RPMI7951 (cell line): Measurements from ENCODE around the gene ST6GALNAC6. TPM values are rescaled to one million over a fixed set of nuclear protein-coding genes. Genes with fewer than 3 reads are reported as not detected.
"Not testable (repeated sequence)": the region's sequence is repeated elsewhere in the genome, so short reads cannot be mapped to it uniquely, and the experiment has no call there.

ENCODE experiments used
- DNase-seq: peaks from one replicate; pipeline ENCODE4 v3.0.0-alpha.2; 2012; ENCODE audit warnings: low read depth
- total RNA-seq: library from RNA; depleted of rRNA; stranded (reverse); fragments of >200 nt; shearing (Covaris generic); gene quantifications from 2 replicates; pipeline ENCODE4 v1.2.3, GENCODE V29; 2014

Gene ST6GALNAC6
- total RNA-seq, 1 experiment from 2014 or later, result 15.7 TPM

DNA sequence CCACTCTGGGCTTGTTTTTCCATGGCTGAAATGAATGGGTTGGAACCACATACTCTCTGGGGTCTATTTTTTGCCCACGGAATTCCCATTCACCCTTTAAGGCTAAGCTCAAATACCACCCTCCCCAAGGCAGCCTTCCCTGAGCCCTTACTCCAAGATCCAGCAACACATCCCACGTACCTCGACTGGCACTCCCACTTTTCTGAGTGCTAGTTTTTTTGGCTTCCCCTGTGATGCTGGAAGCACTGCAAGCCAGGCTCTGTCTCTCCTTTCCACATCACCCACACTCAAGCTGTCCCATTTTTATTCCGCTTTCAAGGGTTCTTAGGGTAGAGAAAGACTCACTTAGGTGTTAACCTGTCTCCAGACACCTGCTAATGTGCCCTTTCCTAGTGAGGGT is 6.0 kb downstream of the ST6GALNAC6 start:
- no peak for DNase-seq

DNA sequence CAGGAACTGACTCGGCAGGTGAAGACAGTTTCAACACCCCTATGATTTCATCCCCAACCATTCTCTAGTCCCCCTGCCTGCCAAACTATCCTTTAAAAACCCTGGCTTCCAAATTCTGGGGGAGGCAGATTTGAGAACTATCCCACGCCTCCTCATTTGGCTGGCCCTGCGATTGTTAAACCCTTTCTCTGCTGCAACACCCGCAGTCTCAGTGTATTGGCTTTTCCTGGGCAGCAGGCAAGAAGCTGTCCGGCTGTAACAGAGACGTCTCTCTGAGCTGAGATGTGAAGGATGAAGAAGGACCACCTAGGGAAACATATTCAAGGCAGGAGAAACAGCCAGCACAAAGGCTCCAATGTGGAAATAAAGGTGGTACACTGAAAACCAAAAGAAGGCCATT is 6.6 kb downstream of the ST6GALNAC6 start:
- no peak for DNase-seq

DNA sequence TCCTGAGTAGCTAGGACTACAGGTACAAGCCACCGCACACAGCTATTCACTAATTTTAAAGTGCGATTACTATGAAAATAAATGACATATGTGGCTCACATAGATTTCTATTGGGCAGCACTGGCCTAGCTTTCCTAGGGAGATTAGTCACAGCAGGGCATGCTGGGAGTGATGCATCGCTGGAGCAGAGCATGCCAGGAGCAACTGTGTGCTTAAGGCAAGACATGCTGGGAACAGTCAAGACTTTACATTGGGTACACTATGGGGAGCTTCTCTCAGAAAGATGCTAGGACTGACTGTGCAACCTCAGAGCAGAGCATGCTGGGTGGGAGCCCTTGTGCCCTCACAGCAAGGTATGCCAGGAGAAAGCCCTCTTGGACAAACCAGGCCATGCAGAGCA is 9.3 kb downstream of the ST6GALNAC6 start:
- no peak for DNase-seq

DNA sequence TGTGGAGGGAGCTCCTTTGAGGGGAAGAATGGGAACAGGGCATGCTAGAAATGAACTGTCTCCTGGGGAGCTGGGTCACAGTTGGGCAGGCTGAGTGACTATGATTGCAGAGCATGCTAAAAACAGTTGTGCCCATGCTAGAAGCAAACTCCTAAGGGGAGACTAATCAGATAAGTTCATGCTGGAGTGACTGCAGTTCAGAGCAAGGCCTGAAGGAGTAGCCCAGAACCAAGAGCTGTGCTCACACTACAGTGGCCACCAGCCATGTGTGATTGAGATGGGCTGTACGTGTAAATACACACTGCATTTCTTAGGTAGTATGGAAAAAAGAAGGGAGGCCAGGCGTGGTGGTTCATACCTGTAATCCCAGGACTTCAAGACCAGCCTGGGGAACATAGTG is 11.6 kb downstream of the ST6GALNAC6 start:
- DNase-seq, result no peak

DNA sequence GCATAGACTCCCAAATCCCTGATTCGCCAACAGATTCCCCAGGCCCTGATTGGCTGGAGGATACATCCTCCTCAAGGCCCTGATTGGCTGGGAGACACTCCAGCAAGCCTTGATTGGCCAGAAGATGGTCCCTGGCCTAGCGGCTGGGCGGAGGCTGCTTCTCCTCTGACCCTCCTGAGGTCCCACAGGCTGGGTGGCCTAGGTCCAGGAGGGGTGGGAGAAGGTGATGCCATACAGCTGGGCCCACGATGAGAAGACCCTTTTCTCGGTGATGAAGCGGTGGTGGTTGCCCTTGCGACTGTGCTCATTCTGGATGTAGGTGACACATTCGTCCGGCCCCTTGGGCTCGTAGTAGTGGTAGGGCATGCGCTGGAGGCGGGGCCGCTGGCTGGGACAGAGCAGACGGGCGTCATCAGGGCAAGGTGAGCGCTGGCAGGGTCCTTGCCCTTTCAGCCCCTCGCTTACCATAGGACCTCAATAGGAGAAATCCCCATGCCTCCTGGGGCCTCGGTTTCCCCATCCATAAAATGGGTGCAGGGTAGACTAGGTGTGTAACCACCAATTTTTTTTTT is 12.9 kb downstream of the ST6GALNAC6 start:
- no peak for DNase-seq

DNA sequence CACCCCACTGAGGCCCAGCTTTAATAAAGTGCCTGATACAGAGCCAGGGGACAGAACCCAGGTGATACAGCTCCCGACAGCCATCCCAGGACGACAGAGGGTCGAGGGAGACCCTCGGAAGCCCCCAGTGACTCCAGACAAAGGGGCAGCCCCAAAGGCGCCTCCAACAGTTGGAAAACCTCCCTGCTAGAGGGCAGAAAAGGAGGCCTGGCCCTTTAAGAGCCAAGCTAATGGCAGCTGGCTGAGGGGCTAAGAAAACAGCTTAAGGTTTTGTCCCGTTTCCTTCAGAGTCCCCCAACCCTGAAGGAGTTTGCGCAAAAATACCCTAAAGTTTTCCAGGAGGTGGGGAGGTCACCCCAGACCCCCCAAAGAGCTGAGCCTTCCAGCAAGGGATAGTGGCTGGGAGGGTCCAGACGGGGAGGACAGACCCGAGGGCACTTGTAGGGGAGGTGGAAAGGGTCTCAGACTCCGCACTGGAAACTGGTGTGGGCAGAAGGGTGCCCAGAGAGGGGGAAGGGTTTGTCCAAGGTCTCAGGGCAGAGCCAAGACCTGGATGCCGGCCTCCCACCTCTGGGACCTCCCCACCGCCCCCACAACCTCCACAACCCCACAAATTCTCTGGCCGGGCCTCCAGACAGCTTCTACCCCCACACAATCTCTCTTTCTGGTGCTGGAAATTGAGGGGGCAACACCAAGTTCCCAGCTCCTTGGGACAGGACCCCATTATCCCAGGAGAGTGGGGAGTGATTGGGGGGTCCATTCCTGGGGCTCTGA is 13.7 kb downstream of the ST6GALNAC6 start:
- no peak for DNase-seq

DNA sequence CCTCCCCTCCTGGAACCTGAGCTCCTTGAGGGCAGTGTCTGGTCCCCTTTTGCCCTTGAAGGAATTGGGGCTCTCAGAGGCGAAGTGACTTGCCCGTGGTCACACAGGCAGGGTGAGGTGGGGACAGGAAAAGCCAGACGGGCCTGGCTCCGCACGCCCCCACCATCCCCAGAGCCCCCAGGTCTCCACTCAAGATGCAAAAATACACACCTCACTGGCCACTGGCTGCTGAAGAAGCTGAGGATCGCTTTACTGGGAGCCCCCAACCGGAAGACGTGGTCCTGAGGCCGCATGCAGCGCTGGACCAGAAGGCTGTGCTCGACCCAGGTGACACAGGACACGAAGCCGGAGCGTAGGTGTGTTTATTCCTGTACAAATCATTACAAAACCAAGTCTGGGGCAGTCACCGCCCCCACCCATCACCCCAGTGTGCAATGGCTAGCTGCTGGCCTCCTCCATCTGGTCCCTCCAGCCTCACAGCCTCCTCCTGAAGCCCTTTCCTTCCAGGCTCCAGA is 14.4 kb downstream of the ST6GALNAC6 start:
- no peak for DNase-seq

DNA sequence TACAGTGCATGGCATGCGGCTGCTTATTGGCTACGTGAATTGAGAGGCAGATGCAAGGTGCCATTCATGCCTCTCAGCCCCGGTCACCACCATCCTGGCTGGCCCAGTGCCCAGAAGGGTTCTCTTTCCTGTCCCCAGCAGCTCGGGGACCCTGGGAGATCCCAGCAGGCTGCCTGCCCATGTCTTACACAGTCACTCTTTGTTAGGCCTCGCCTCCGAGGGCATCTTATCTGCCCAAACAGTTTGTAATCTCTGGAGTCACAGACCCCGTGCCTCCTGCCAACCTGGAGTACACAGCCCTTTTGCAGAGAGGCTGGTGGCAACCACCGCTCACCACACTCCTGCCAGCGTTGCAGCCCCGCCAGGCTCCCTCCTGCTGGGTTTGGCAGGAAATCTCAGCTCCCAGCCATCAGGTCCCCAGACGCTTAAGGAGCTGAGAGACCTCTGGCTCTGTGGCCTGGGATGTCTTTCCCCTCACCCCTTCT is 14.9 kb downstream of the ST6GALNAC6 start:
- no peak for DNase-seq

DNA sequence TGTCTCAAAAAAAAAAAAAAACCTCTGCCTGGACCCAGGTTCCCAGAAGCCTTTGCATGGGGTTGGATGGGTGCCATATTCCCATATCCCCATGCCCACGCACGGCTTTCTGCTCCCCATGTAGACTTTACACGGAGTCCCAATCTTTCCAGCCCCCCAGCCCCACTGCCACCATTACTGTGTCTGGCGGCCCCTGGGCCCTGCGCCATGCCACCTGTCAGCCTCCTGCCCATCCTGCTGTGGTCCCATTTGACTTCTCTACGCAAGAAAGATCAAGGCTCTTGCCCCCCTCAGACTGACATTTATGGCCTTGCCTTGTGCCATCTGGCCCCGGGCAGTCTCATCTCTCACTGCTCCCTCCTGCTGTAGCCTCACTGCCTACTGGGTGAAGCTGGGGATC is 15.4 kb downstream of the ST6GALNAC6 start:
- no peak for DNase-seq

DNA sequence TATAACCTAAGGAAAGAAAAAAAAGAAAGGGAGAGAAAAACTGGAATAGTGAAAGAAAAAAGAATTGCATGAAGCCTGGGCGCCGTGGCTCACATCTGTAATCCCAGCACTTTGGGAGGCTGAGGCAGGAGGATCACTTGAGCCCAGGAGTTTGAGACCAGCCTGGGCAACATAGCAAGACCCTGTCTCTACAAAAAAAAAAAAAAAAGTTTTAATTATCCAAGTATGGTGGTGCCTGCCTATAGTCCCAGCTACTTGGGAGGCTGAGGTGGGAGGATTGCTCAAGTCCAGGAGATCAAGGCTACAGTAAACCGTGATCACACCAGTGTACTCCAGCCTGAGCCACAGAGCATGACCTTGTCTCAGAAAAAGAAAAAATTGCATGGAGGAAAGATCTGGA is 17.7 kb downstream of the ST6GALNAC6 start:
- DNase-seq, result not testable (repeated sequence)

DNA sequence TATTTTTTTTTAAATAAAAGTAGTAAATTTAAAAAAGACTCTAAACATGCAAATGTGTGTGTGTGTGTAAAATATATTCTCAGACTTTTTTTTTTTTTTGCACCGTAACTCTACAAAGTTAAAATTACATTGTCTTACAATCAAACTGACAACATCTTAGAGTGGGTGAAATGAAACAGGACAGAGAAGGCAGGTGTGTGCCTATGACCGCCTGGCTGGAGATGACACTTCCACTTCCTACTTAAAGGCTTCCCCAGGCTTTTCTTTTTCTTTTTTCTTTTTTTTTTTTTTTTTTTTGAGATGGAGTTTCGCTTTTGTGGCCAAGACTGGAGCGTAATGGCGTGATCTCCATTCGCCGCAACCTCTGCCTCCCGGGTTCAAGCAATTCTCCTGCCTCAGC is 19.3 kb downstream of the ST6GALNAC6 start:
- no peak for DNase-seq

DNA sequence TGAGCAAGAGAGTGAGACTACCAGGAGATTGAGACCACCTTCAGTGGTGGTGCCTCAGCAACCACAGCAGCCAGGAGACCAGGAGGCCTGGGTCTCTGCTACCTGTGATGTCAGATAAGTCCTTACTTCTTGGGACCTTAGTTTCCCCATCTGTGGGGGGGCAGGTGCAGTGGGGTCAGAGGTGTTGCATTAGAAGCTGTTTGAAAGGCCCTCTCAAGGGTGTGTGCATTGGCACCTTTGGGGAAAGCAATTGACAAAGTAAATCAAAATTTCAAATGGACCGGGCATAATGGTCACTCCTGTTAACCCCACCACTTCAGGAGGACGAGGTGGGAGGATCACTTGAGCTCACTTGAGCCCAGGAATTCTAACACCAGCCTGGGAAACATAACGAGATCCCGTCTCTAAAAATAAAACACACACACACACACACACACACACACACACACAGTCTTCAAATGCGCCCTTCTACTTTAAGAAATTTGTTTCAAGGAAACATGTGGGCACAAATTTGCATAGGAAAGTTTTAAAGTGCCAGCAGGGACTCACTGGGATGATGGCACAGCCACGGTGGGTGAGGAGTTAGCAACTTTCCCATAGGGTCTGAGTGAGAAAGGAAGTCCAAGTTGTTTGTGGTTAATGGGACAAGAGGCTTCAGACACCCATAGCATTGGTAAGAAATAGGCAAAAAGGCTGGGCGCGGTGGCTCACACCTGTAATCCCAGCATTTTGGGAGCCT is 20.6 kb downstream of the ST6GALNAC6 start:
- no peak for DNase-seq

DNA sequence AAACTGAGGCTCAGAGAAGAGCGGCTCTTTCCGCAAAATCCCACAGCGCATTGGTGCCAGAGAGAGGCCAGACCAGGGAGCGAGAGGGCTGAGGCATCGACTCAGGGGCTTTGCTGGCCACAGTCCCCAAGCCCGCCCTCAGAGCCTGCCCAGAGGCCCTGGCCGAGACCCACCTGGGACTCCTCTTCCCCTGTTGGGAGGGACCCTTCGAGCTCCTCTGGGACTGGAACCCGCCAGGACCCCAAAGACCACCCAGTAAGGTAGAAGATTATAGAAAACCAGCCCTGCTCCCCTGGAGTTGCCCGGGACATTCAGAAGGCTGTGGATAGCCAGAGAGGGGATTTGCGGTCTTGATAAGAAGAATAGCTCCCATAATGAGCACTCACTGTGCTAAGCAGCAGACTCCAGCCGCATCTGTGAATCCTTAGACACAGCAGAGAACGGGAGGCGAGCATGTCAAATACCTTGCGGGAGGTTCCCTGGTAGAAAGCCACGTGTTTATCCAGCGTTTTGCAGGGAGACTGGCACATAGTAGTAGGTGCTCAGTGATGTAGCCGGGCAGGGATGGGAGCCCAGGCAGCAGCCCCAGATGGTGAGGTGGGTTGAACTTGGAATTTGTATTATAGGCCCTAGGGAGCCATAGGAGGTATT is 21.3 kb downstream of the ST6GALNAC6 start:
- no peak for DNase-seq

DNA sequence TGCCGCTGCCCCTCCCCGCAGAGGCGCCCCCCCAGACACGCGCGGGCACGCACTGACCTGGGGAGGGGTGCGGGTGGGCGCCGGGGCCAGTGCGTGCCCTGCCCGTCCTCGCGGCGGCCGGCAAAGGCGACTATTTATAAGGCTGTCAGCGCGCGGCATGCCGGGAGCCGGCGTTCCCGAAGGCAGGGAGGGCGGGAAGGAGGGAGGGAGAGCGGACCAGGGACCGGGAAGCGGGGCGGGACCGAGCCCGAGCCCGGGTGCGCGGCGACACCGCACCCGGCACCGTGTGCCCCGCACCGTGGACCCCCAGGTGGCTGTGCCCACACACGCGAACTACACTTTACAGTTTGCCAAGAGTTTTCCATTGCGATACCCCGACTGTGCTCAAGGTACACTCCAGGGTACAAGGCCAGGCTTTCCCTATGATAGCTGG is 21.8 kb downstream of the ST6GALNAC6 start, which contains the start of gene AK1:
AK1 (minus strand) TSS at position 110 of the 433 bp plus-strand sequence. CDS start 3,058 bp downstream, outside the sequence.
- peak; percentile 66 for DNase-seq

DNA sequence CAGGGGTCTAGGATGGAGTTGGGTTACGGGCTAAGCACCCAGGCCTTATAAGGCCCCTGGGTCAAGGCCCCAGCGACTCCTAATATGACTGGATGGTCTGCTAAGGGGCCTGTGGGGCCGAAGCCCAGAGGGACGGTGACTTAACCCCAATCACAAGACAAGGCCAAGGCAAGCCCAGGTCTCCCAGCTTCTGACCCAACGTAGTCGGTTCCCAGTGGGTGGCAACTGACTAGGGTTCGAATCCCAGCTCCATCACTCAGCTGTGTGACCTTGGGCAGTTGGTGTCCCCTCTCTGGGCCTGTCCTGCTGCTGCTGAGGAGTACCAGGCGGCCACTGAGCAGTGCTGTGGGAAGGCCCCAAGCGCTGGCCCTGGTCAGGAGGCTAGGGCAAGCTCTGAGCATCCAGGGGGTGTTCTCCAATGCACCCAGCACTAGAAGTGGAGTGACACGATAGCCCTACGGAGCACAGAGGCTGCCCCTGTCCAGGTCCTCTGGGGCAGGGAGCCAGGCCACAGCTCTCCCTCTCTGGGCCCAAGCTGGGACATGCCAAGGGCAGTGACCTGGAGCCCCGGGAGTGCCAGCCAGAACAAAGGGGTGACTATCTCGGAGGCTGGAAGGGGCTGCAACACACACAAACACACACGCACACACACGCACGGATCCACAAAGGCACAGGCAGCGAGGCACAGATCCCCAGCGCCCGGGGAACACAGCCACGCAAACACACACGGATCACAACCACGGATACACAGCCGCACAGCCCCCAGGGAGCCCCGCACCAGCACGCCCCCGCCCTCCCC is 22.4 kb downstream of the ST6GALNAC6 start:
- no peak for DNase-seq

DNA sequence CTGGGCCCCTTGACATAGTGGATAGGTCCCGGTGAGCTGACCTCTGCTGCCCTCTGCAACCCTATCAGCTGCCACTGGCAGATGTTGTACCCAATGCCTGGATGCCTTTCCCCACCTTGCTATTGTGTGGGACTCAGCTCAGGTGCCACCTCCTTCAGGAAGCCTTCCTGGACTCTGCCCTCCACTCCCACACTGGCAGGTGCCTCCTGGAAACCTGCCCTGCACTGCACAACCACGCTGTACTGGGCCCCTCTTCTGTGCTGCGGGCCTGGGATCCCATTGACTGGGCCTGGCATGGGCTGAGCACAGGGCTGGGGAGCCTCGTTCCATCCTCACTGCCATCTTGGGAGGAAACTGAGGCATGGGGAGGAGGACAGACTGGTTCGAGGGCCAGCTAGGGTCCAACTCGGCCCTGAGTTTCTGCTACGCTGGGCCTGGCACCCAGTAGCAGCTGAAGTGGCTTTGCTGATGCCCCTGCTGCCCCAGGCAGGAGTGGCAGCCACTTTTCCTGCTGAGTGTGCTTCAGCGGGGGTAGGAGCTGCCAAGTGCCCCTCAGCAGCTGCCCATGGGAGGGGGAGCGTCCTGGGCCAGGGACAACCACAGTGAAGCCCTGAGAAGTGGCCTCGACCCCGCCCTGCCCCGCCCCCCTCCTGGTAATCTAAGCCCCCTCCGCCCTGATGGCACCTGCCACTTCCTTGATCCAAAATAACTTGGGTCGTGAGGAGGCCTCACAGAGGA is 23.2 kb downstream of the ST6GALNAC6 start:
- DNase-seq, result no peak

DNA sequence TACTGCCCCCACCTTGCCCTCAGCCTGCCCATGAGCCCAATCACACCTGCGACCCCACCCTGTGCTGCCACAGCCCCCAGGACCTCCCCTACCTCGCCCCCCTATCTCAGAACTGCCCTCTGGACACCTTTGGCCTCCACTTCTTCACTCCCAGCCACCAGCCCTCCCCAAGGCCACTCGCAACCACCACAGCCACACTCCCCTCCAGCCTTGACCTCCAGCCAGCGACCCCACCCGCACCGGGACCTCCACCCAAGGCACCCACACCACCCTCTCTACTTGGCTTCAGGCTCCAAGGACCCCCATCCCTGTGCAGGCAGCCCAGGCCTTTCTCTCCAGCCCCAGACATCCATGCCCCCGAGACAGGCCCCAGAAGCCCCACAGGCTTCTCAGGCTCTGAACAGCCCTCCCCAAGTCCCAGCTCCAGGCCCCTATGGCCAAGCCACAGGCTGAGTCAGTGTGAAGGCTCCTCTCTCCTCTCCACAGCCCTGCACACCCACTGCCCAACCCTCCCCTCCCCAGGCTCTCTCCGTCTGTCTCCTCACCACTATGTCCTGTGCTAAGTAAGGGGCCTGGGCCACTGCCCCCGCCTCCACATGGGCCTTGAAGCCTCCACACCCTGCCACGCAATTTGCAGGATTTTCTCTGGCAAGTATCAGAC is 24.0 kb downstream of the ST6GALNAC6 start:
- no peak for DNase-seq

DNA sequence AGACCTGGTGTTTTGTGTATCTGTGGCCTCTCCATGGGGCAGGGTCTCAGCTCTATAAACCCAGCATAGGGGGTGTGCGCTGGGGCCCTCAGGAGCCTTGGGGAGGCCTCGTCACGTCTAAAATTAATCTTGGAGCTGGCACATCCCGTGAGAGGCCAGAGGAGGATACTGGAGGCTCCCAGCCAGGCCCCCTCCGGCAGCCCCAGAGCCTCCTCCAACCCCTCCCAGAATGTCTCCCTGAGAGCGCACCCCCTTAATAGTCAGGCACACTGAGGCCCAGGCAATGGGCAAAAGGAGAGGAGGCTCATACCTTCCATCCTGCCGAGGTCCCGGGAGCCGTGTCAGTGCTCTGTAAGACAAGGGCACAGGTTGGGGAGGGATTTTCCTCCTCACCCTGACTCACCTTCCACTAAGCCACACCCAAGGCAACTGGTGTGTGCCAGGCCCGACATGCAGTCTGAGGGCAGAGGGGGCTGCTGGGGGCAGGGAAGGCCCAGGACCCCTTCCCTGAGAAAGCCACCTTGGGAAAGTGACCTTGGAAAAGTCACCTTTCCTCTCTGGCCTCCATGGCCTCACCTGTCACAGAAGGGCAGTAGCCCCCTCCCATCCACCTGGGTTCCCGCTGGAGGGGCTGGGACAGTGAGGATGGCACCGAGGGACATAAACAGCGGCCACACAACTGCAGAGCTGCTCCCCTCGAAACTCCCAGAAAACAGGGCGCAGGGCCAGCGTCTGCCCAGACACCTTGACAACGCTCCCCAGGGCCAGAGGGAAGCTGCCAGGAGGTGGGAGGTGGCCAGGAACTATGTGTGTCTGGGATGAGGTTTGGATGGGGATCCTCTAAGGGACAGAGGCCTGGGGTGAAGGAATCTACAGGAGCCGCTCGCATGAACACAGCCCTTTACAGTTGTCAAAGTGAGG is 24.8 kb downstream of the ST6GALNAC6 start:
- DNase-seq, result no peak

DNA sequence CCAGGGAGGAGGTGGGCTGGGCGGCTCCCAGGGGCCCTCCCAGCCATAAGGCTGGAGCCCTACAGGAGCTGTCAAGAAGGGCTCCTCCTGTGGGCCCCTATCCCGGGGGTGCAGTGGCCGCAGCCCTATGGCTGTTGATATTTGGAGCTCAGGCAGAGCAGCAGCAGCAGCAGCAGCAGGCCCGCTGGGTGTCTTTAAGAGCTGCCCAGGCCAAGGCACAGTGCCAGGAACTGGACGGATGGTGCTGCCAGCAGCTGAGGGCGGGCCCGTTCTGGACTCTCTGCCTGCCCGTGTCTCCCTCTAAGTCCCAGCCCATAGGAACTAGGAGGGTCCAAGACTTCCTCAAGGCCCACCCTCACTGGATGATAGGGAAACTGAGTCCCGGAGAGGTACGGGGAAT is 25.5 kb downstream of the ST6GALNAC6 start:
- no peak for DNase-seq
